ENCODE results near the gene COPE. TPM values are rescaled to one million over a fixed set of nuclear protein-coding genes. Genes with fewer than 3 reads are reported as not detected.

COPE gene
- total RNA-seq, 4 donors from 2014 or later = 97.3 to 164 (median 144) TPM

DNA sequence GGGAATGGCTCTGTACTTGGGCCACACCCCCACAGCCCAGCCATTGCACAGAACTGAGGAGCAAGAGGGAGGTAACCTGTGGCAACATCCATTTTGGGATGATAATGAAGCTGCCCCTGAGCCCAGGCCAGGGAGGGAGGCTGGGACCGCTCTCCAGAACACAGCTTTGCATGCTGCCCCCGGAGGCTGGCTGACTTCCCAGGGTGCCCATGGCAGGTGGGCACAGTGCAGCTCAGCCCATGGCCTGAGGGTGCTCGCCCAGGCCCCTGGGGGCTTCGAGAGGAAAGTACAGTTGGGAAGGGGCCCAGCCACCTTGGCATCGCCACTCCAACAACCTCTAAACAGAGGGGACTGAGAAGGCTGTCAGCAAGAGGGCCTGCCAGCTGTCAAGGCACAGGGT is 5.7 kb downstream of the COPE start:
- TF ChIP-seq, protein P1, sequence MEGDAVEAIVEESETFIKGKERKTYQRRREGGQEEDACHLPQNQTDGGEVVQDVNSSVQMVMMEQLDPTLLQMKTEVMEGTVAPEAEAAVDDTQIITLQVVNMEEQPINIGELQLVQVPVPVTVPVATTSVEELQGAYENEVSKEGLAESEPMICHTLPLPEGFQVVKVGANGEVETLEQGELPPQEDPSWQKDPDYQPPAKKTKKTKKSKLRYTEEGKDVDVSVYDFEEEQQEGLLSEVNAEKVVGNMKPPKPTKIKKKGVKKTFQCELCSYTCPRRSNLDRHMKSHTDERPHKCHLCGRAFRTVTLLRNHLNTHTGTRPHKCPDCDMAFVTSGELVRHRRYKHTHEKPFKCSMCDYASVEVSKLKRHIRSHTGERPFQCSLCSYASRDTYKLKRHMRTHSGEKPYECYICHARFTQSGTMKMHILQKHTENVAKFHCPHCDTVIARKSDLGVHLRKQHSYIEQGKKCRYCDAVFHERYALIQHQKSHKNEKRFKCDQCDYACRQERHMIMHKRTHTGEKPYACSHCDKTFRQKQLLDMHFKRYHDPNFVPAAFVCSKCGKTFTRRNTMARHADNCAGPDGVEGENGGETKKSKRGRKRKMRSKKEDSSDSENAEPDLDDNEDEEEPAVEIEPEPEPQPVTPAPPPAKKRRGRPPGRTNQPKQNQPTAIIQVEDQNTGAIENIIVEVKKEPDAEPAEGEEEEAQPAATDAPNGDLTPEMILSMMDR (IDR thresholded peaks at IDR 0.05; ENCODE audit: low read depth) = no peak

DNA sequence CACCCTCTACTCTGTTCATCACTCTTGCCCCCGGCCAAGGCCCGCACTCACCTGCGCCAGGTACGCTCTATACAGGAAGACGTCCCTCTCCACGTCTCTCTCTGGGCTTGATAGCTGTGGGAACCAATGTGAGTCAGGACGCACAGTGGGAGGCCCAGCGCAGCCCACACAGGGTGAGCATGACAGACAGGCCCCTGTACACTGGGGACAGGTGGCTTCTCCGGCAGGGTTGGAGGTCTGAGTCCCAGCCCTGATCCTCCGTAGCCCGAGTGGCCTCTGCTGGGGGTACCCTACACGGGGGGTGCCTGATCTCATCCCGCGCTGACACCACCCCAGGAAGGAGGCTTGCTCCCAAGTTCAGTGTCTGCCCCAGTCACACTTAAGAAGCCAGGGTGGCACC is 6.3 kb downstream of the COPE start:
- TF ChIP-seq, protein P1 (IDR thresholded peaks at IDR 0.05; ENCODE audit: low read depth) = no peak

DNA sequence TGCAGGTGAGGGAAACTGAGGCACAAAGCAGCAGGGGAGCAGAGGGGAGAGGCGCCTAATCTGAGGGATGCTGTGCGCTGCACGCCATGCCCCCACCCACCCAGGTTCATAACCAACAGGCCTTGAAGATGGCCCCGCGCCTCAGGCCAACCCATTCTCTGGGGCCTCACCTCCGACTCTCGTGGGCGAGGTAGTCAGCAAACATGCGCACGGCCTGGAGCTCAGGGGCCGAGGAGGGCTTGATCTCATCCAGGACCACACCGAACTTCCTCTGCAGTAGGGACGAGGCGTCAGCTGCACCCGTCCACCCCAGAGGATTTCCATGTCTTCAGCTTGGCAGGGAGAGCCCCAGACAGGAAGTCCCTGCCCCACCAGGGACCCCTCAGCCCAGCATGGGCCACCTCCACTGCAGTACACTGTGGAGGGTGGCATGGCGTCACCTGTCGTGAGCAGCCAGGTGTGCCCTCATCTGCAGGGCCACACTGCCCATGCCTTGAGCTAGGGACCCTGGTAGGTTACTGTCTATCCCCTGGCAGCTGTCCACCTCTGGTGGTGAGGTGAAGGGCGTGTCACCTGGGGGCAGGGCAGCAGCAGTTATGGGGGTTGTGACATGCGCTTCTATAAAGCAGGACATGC is 8.3 kb downstream of the COPE start:
- TF ChIP-seq, protein P1 (IDR thresholded peaks at IDR 0.05; ENCODE audit: low read depth) = no peak

DNA sequence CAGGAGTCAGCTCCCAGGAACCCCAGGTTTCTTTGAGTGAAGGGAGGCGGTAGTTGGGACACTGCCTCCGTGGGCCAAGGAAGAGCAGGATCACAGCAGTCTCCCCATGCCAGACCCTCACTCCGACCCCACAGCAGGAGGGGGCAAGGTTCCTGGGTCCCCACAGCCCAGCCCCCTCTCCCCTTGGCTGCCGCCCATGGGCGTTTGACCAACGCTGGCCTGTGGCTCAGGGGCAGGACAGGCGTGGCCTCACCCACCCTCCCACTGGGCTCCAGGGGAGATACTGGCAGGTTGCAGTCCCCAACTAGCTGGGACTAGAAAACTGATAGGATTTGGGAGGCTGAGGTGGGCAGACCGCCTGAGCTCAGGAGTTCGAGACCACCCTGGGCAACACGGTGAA is 9.2 kb downstream of the COPE start:
- TF ChIP-seq, protein P1 (IDR thresholded peaks at IDR 0.05; ENCODE audit: low read depth) = no peak

DNA sequence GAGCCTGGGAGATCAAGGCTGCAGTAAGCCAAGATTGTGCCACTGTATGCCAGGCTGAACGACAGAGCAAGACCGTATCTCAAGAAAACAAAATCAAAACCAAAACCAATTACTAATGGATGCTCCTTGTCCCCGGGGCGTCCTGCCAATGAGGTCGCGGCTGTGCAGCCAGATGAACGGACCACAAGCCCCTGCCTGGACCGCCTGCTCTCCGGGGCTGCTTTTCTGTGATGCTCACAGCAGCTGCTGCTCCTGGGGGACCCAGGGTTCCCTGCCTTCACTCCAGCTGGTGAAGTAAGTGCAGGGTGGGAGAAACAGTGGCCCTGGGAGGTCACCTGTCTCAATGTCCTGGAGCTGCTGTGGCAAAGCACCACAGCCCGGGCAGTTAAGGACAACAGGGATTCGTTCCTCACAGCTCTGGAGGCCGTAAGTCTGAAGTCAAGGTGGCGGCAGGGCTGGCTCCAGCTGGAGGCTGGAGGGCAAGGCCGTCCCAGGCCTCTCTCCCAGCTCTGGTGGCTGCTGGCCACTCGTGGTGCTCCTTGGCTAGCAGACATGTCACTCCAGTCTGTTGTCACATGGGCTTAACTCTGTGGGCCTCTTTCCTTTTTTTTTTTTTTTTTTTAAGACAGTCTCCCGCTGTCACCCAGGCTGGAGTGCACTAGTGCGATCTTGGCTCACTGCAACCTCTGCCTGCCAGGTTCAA is 10.1 kb downstream of the COPE start:
- TF ChIP-seq, protein P1 (IDR thresholded peaks at IDR 0.05; ENCODE audit: low read depth) = no peak

DNA sequence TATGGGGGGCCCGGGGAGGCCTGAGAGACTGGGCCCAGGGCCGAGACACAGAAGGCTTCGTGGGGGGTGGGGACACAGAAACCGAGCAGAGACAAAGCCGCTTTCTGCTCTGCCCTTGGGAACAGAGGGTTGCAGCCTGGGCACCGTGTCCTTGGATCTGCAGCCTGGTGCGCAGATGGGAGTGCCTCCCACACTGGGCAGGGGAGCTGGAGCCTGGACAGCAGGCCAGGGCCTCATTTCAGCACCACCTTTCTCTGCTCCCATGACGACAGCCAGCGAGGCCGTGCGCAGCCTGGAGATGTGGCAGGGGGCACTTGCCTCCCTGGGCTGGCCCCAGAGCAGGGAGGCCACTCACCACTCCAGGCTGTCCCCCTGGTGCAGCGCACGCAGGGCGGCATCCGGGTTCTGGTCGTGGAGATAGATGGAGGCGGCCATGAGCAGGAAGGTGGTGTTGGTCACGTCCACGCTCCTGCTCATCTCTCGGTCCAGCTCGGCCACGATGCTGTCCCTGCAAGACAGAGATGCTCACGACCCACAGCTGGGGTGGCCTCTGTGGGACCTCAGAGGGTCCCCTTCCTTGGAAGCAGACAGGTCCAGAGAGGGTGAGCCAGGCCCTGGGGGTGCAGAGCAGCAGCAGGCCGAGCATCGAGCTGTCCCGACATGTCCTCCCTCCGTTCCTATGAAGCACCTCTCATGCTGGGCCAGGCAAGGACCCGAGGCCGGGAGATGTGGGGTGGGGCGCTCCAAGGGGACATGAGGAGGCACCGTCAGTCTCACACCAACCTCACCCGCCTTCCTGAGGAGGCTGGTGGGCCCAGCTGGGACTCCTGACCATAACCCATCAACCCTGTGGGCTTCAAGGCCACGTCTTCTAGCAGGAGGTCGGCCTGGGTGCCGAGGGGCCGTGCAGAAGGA is 12.3 kb downstream of the COPE start:
- TF ChIP-seq, protein P1 (IDR thresholded peaks at IDR 0.05; ENCODE audit: low read depth) = no peak

All from subcutaneous adipose tissue (tissue), 4 donors.